Measurements from ENCODE around the gene SAMD11.

DNA sequence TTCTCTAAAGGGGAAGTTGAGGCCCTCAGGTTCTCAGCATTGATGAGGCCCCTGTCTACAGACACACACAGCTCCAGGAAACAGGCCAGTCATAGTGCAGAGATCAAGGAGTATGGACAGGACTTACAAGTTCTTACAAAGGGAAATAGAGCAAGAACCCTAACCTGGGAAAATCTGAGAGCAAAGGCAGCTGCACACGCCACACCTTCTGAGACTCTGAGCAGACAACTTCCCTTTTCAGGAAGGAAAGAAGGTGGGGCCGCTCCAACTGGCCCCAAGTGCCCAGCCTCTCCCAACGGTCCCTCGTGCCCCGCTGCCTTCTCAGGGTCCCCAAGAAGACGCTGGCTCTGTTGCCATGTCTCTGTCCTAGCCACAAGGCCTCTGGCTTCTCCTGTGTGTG is 31.8 kb downstream of the SAMD11 start:
- TF ChIP-seq EP300 (IDR thresholded peaks at IDR 0.05) (no peak), CTCF (IDR thresholded peaks at IDR 0.05) (no peak), POLR2A (IDR thresholded peaks at IDR 0.05; ENCODE audit: low read length) (no peak), RFX5 (IDR thresholded peaks at IDR 0.05) (no peak)
